B cell (primary cell): Measurements from ENCODE around the gene ARSI. TPM values are rescaled to one million over a fixed set of nuclear protein-coding genes. Genes with fewer than 3 reads are reported as not detected.

Experiments
- ATAC-seq: fragments of 200-7000 bp; cut with Tn5 transposase; one replicate; pipeline ENCODE4 v1.10.0; 2021; ENCODE audit warnings: low read depth, mild to moderate bottlenecking, moderate number of reproducible peaks, moderate library complexity
- CTCF ChIA-PET: fragments of 350-600 bp; sonication (Branson Sonifier 250); formaldehyde crosslinking; loops from one replicate; lab custom pipeline; 2021; ENCODE audit warnings: antibody characterized with exemption, inconsistent platforms; lab: Charles Lee
- POLR2A ChIA-PET: fragments of 350-600 bp; sonication (Branson Sonifier 250); formaldehyde crosslinking; loops from one replicate; lab custom pipeline; 2021; ENCODE audit warnings: antibody characterized with exemption; lab: Charles Lee
- DNase-seq: peaks from one replicate; pipeline ENCODE4 v3.0.0; 2013
- H2AFZ ChIP-seq: 2 replicates; pipeline ENCODE4 v1.6.1; 2012; ENCODE audit warnings: mild to moderate bottlenecking, low read depth, low read length; ENCODE audit not compliant: insufficient read depth, poor library complexity, severe bottlenecking
- H3K27ac ChIP-seq, 2 donors: 1 replicate in 1 of 2; 2 replicates in 1 of 2; pipeline ENCODE4 v1.5.1; 2012 to 2013; ENCODE audit warnings: low read length in 2 of 2, mild to moderate bottlenecking in 2 of 2, moderate library complexity in 1 of 2
- H3K27me3 ChIP-seq, 4 experiments: fragments of 200-600 bp in 1 of 4; sonication (generic) in 1 of 4; replicated peaks in 1 of 4; 1 replicate in 2 of 4; 2 replicates in 2 of 4; pipeline versions ENCODE4 v1.6.1 to v1.7.0; 2013 to 2016; ENCODE audit warnings: low read length in 3 of 4, mild to moderate bottlenecking in 2 of 4, mixed read lengths in 1 of 4, moderate library complexity in 1 of 4; ENCODE audit not compliant: insufficient read depth in 4 of 4, control insufficient read depth in 3 of 4; ENCODE audit errors: control extremely low read depth in 1 of 4
- H3K36me3 ChIP-seq, 2 experiments: replicated peaks in 1 of 2; 1 replicate in 1 of 2; 2 replicates in 1 of 2; pipeline versions ENCODE4 v1.6.1 to v1.7.1; 2013; ENCODE audit warnings: low read length in 1 of 2; ENCODE audit not compliant: insufficient read depth in 2 of 2, control insufficient read depth in 1 of 2; ENCODE audit errors: control extremely low read depth in 1 of 2, extremely low read depth in 1 of 2
- H3K4me1 ChIP-seq, 2 donors: fragments of 200-600 bp in 1 of 2; sonication (generic) in 1 of 2; 1 replicate in 1 of 2; 2 replicates in 1 of 2; pipeline versions ENCODE4 v1.5.1 to v1.6.1; 2013 to 2017; ENCODE audit warnings: low read length in 2 of 2; ENCODE audit not compliant: control insufficient read depth in 2 of 2, insufficient read depth in 2 of 2
- H3K4me2 ChIP-seq: replicated peaks from 2 replicates; pipeline ENCODE3; 2012; ENCODE audit warnings: mild to moderate bottlenecking, low read depth, low read length; ENCODE audit not compliant: poor library complexity, severe bottlenecking
- H3K4me3 ChIP-seq, 5 experiments: fragments of 200-600 bp in 1 of 5; sonication (generic) in 1 of 5; 1 replicate in 3 of 5; 2 replicates in 2 of 5; pipeline versions ENCODE4 v1.5.1 to v1.7.0; 2011 to 2016; ENCODE audit warnings: low read length in 4 of 5, mild to moderate bottlenecking in 4 of 5, low read depth in 2 of 5, control low read depth in 1 of 5, moderate library complexity in 1 of 5; ENCODE audit not compliant: insufficient read depth in 1 of 5; ENCODE audit errors: control extremely low read depth in 1 of 5, extremely low read depth in 1 of 5
- H3K79me2 ChIP-seq: fragments of 200-600 bp; sonication (generic); one replicate; pipeline ENCODE4 v1.6.0; 2016; ENCODE audit warnings: low read length; ENCODE audit not compliant: control insufficient read depth, insufficient read depth
- H3K9ac ChIP-seq: fragments of 200-600 bp; sonication (generic); 2 replicates; pipeline ENCODE4 v1.6.1; 2017; ENCODE audit warnings: mild to moderate bottlenecking, low read length, moderate library complexity
- H3K9me3 ChIP-seq, 3 donors: one replicate each; pipeline versions ENCODE4 v1.6.1 to v1.7.1; 2013; ENCODE audit warnings: low read length in 2 of 3; ENCODE audit not compliant: control insufficient read depth in 2 of 3, insufficient read depth in 1 of 3; ENCODE audit errors: control extremely low read depth in 1 of 3
- H4K20me1 ChIP-seq: 2 replicates; pipeline ENCODE4 v1.6.0; 2012; ENCODE audit warnings: mild to moderate bottlenecking, low read length; ENCODE audit not compliant: insufficient read depth, control insufficient read depth, poor library complexity, severe bottlenecking
- H3K27ac Mint-ChIP-seq: one replicate; pipeline ENCODE4 v1.8.0; 2021; ENCODE audit warnings: mixed read lengths
- H3K27me3 Mint-ChIP-seq: one replicate; pipeline ENCODE4 v1.8.0; 2021; ENCODE audit warnings: mixed read lengths
- H3K4me1 Mint-ChIP-seq: one replicate; pipeline ENCODE4 v1.8.0; 2021; ENCODE audit warnings: mixed read lengths
- H3K4me3 Mint-ChIP-seq: one replicate; pipeline ENCODE4 v1.8.0; 2021; ENCODE audit warnings: mixed read lengths
- H3K9me3 Mint-ChIP-seq: one replicate; pipeline ENCODE4 v1.8.0; 2022; ENCODE audit warnings: mixed read lengths; ENCODE audit not compliant: insufficient read depth
- EZH2 ChIP-seq: IDR thresholded peaks from 2 replicates; pipeline ENCODE4 v1.6.1; 2012; ENCODE audit warnings: borderline replicate concordance, low read depth, mild to moderate bottlenecking, moderate library complexity, low read length; ENCODE audit not compliant: insufficient read depth, poor library complexity, severe bottlenecking
- WGBS: methylation state at CpG from one replicate; pipeline ENCODE4 v1.1.5; 2013; ENCODE audit warnings: missing lambda C conversion rate; ENCODE audit not compliant: insufficient coverage; 5-methylcytosine and 5-hydroxymethylcytosine counted together
- intact Hi-C: fragments of 100-400 bp; cut with micrococcal nuclease; formaldehyde crosslinking; loops from one replicate; pipeline ENCODE4 v1.10.0; 2022
- polyA plus RNA-seq: library from polyadenylated mRNA; depleted of rRNA; stranded (reverse); fragments of >200 nt; gene quantifications from 2 replicates; pipeline ENCODE4 v1.2.3, GENCODE V29; 2012
- total RNA-seq, 2 donors: library from RNA; stranded (reverse); fragments of 120-200 nt in 1 of 2; gene quantifications; 1 replicate in 1 of 2; 2 replicates in 1 of 2; pipeline versions ENCODE4 v1.2.3 to v1.2.4, GENCODE V29; 2013 to 2022
- TF ChIP-seq, protein P1 (sequence below): fragments of 200-600 bp; IDR thresholded peaks from one replicate; pipeline ENCODE4 v1.8.0; 2022; ENCODE audit warnings: antibody characterized with exemption, mild to moderate bottlenecking

ARSI gene
- total and polyA plus RNA-seq, 2 donors (not counting 1 experiment from before 2014, with no cell fraction given) = not detected

DNA sequence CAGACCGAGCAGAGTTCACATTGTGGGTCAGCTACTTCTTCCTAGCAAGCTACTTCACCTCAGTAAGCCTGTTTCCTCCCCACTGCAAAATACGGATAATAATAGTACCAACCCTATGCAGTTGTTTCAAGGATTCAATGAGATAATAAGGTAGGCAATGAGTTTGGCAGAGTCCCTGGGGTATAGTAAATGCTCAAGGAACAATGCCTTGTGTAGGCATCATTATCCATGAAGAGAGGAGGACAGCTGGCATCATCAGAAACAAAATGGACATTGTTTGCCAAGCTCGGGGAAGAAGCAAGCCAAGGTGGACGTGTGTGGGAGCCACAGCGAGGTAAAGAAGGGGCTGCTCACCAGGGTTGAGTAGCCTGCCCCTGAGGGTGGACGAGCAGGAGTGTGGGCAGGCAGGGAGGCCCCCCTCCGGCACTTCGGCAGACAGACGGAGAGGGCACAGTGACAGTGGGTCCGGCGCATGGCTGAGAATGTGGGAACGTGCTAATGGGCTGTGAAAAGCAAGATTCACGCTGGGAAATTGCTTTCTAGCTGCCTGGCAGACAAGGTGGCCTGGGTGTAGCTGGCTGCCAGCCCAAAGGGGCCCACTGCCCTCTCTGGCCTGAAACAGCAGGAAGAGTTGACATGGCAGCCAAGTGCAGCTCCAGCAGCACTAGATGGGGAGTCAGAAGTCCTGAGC, 23.2 kb downstream of the ARSI start:
- WGBS = 84% methylated on average over 12 of the region's 13 CpGs
- no peak overlapping the region for H3K27ac ChIP-seq
- DNase-seq = no peak
- H4K20me1 ChIP-seq = no peaks in the 10 kb centered on the region
- H3K27me3 ChIP-seq = peaks cover 0 to 4% (median 0%) of the 10 kb centered on the region in 4 experiments
- H3K36me3 ChIP-seq = no peaks in the 10 kb centered on the region
- no peak overlapping the region for H3K4me2 ChIP-seq
- H3K4me3 Mint-ChIP-seq = no peak overlapping the region
- no peaks in the 10 kb centered on the region for H3K4me1 Mint-ChIP-seq
- no peaks in the 10 kb centered on the region for H3K4me1 ChIP-seq
- H3K9ac ChIP-seq = no peak overlapping the region
- TF ChIP-seq, protein P1, sequence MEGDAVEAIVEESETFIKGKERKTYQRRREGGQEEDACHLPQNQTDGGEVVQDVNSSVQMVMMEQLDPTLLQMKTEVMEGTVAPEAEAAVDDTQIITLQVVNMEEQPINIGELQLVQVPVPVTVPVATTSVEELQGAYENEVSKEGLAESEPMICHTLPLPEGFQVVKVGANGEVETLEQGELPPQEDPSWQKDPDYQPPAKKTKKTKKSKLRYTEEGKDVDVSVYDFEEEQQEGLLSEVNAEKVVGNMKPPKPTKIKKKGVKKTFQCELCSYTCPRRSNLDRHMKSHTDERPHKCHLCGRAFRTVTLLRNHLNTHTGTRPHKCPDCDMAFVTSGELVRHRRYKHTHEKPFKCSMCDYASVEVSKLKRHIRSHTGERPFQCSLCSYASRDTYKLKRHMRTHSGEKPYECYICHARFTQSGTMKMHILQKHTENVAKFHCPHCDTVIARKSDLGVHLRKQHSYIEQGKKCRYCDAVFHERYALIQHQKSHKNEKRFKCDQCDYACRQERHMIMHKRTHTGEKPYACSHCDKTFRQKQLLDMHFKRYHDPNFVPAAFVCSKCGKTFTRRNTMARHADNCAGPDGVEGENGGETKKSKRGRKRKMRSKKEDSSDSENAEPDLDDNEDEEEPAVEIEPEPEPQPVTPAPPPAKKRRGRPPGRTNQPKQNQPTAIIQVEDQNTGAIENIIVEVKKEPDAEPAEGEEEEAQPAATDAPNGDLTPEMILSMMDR = no peak
- no peak for TF ChIP-seq EZH2
- POLR2A ChIA-PET = no interaction called here
- CTCF ChIA-PET = no interaction called here
- no peak overlapping the region for H2AFZ ChIP-seq
- H3K27me3 Mint-ChIP-seq = peaks cover 47% of the 10 kb centered on the region
- no peaks in the 10 kb centered on the region for H3K79me2 ChIP-seq
- H3K9me3 Mint-ChIP-seq = no peaks in the 10 kb centered on the region
- no peak for ATAC-seq
- no peak overlapping the region for H3K27ac Mint-ChIP-seq
- intact Hi-C loops = no loop called here
- H3K9me3 ChIP-seq = no peaks in the 10 kb centered on the region
- no peak overlapping the region for H3K4me3 ChIP-seq

DNA sequence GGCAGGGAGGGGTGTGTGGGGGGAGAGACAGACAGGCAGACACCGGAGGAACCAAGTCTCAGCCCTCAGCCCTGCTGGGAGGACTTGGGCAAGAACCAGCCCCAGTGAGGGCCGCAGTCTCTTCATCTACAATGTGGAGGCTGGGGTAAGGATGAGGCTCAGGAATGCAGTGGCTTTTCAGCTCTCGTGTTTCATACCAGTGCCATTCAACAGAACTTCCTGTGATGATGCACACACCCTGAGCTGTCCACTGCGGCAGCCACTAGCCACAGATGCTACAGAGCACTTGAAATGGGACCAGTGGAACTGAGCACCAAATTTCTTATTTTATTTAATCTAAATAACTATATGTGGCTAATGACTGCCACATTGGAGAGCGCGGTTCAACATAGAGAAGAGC, 23.8 kb downstream of the ARSI start:
- CTCF ChIA-PET = no interaction called here
- intact Hi-C loops = no loop called here
- H3K4me3 ChIP-seq = no peak overlapping the region
- H3K36me3 ChIP-seq = no peaks in the 10 kb centered on the region
- H2AFZ ChIP-seq = no peak overlapping the region
- Mint-ChIP-seq H3K4me3 (no peak overlapping the region), H3K9me3 (no peaks in the 10 kb centered on the region), H3K27me3 (peaks cover 45% of the 10 kb centered on the region), H3K4me1 (no peaks in the 10 kb centered on the region), H3K27ac (no peak overlapping the region)
- no peak for ATAC-seq
- H3K27me3 ChIP-seq = peaks cover 0 to 4% (median 0%) of the 10 kb centered on the region in 4 experiments
- H3K27ac ChIP-seq = no peak overlapping the region
- 100% methylated on average over 3 of the region's 6 CpGs for WGBS
- H3K4me2 ChIP-seq = no peak overlapping the region
- TF ChIP-seq EZH2 = no peak
- TF ChIP-seq, protein P1 = no peak
- H3K79me2 ChIP-seq = no peaks in the 10 kb centered on the region
- H3K9me3 ChIP-seq = no peaks in the 10 kb centered on the region
- DNase-seq = no peak
- H3K4me1 ChIP-seq = no peaks in the 10 kb centered on the region
- POLR2A ChIA-PET = no interaction called here
- H4K20me1 ChIP-seq = no peaks in the 10 kb centered on the region
- H3K9ac ChIP-seq = no peak overlapping the region
